ENCODE measurements around the gene PTAFR.

Gene PTAFR

DNA sequence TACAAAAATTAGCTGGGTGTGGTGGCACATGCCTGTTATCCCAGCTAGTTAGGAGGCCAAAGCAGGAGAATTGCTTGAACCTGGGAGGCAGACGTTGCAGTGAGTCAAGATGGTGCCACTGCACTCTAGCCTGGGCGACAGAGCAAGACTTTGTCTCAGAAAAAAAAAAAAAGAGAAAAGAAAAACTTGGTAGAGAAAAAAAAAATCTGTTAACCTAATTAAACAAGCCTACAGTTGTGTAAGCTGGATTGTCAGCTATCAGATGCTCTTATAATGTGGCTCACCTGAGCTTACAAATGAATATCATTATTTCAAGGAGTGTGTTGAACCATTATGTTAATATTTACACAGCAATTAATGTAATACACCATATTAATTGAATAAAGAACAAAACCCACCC, 61.6 kb downstream of the PTAFR start:
- no peak for DNase-seq

DNA sequence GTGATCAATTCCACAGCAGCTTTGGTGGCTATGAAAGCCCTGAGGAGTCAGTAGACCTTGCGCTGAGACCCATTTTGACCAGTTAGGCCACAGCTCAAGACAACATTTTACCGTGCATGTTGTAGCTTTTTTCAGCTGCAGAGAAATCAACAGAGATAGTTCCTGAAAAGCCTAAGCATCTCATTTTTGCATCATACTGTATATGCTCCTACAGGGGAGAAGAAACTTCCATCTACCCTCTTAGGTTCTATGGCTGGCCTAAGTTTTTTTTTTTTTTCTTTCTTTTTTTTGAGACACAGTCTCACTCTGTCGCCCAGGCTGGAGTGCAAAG, 63.3 kb downstream of the PTAFR start:
- DNase-seq: no peak

DNA sequence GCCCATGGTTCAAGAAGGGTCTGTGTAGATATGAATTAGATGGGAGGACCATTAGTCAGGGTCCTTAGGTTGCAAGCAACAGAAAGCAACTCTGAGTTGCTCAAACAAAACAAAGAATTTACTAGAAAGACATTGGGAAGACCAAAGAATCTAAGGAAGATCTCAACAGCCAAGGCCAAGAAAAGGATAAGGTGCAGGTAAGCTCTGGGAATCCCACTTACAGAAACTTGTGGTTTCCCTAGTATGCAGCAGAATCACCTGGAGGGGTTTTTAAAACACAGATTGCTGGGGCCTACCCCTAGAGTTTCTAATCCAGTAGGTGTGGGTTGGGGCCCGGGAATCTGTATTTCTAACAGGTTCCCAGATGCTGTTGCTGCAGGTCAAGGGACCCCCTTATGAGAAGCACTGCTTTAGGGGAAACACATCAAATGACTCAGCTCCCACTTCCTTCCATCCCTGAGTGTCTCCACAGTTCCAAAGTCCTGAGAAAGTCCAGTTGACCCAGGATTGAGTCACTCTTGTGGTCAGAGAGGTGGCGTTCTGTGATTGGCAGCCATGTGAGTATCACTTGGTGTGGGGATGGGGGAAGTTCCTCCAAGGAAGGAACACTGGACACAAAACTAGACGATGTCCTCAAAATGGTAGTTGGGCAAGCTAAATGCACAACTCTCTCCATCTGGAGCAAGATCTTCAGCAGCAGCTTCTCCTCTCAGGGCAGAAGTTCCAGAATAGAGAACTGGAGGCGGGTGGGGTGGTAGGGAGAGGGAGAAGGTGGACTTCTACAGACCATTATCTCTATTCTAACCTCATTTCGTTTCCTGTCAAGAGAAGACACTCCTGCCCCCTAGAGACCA, 63.9 kb downstream of the PTAFR start:
- no peak for DNase-seq

GRCh38 chr1:28111157-28111556, 65.3 kb downstream of the PTAFR start:
- no peak for DNase-seq

- DNase-seq: no peak
These were observed 65.9 kb downstream of the PTAFR start for GRCh38 chr1:28110555-28110954.

- DNase-seq: no peak
These were observed 66.9 kb downstream of the PTAFR start for GRCh38 chr1:28109639-28110038.

- DNase-seq: no peak
These were observed 68.5 kb downstream of the PTAFR start for GRCh38 chr1:28108001-28108400.

DNA sequence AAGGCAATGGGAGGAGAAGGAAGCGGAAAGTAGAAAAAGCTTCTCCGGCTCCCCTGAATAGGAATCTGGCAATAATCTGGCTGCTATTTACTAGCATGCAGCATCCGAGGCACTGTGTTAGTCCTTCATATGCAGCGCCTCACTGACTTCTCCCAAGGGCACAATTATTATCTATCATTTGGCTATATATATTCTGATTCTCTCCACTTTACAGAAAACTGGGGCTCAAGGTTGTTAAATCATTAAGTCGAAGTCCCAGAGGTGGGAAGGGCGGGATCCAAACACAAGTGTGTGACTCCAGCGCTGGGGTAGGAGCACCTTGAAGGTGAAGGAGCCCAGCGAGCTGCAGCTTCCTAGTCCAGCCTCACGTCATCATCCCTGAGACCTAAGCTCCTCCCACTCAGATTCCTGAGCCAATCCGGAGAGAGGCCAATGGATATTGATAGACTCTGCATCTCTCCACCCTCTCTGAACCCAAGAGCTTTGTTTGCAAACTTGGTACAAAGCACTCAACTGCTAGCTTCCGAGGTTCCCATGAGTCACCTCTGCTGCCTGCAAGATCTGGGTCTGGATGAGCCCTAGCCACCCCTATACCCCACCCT, 71.5 kb downstream of the PTAFR start:
- DNase-seq: no peak

- no peak for DNase-seq
These were observed 74.3 kb downstream of the PTAFR start for GRCh38 chr1:28102189-28102588.

GRCh38 chr1:28099050-28099769, 77.3 kb downstream of the PTAFR start:
- no peak for DNase-seq
